T follicular helper cell (primary cell): ENCODE results near the gene GRIN2A.

Source experiments
- DNase-seq: peaks from one replicate; pipeline ENCODE4 v3.0.0-alpha.2; 2020; ENCODE audit warnings: low read depth

The GRIN2A gene

DNA sequence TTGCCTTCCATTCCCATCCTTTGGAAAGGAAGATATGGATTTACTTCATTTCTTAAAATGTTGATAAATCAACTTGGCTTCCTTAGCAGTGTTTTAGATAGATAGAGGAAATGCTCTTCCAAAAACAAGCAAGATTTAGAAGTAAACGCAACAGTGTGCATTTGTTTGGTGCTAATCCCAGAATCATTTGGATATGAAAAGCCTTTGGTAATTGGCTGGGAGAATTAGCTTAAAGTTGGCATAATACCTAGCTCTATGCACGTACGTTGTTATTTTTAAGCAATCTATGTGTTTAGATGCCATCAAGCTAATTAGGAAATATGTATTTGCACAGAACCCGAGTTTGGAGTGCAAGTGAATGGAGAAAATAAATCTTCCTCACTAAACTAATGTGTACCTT lies 415.3 kb downstream of the GRIN2A start:
- no peak for DNase-seq

DNA sequence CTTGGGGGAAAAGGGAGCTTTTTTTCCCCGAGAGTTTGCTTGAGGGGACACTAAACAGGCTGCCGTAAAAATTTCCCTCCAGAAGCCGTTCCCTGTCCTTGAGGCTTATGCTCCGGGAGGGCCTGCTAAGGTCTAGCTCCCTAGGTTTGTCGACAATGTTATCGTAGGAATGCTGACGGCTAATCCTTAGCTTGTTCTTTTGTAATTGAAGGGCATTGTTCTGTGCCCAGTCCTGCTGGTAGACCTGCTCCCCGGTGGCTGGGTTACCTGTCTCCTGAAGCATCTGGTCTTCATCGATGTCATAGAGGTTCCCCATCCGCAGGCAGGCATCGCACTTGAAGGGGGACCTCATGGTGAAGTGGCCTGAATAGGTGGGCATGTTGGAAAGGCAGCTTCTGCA lies 418.7 kb downstream of the GRIN2A start:
- DNase-seq: no peak

- DNase-seq: no peak
These were observed 420.4 kb downstream of the GRIN2A start for GRCh38 chr16:9761870-9762269.

DNA sequence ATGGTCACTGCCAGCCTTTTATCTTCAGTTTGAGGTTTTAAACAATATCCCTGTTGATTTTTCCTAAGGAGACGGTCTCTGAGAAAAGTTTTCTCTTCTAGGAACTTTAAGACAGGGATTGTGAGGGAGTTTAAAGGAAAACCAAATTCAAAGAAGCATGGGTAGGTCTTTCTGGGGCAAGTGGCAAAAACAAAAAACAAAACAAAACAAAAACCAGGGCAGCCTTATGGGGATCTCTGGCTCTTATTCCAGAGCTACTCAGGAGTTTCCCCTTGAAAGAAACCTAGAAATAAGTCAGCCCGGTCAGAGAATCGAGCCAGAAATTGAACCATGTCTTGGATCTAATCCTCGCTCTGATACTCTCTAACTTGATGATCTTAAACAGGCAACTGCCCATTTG lies 424.5 kb downstream of the GRIN2A start:
- DNase-seq: no peak

DNA sequence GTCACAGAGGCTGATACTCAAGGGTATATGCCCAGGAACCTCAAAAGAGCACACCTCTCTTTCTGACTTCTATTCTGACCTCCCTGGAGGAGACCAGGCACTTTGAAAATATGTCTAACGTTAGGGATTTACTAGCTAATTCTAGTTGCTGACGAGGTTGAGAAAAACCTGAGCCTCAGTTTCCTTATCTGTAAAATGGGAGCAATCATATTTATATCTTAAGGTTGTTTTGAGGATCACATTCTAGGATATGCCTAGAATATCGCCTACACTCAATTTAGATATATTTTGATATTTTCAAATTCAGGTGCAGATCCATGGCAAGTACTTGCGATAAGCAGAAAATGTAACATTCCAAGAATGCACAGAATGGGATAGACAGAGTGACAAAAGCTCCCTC lies 425.8 kb downstream of the GRIN2A start:
- no peak for DNase-seq

DNA sequence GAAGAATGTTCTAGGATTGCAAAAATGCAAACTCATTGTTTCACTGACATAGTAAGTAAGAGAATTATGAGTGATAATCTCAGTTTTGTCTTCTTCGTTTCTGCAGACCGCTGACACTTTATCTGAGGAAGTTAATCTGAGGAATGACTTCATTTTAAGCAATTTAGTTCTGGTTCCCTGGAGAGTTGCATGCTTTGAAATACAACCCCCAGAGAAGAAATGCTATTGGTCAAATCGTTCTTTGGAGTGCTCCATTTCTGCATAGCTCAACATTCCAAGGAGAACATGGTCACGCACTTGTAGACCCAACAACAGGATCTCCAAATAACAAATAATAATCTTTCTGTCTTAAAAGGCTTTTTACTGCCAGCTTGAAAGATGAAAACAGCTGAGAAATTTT lies 427.1 kb downstream of the GRIN2A start:
- DNase-seq: no peak

DNA sequence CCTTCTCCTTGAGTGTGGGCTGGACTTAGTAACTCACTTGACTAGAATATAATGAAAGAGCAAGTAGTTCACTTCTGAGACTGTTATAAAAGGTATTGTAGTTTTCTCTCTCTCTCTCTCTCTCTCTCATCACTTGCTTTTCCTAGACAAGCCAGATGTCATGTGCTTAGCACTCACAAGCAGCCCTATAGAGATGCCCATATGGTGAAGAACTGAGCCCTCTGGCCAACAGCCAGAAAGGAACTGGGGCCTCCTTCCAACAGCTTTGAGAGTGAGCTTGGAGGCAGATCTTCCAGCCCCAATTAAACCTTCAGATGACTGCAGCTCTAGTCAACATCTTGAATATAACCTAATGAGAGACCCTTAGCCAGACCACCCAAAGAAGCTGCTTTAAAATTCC lies 440.5 kb downstream of the GRIN2A start:
- no peak for DNase-seq

- DNase-seq: no peak
These were observed 442.9 kb downstream of the GRIN2A start for GRCh38 chr16:9739301-9739700.

DNA sequence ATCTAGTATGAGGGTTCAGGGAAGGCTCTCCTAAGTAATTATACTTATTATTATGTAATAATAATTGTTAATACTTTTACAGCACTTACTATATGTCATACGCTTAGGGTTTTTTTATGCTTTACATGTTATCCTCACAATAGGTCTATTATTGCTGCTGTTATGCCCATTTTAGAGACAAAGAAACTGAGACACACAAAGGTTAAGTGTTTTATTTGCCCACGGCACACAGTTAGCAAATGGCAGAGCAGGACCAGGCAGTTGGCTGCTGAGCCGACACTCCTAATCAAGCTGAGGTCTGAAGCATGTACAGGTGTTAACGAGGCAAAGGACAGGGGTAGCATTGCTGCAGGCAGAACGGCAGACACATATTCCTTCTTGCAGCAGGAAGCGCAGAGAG lies 443.5 kb downstream of the GRIN2A start:
- DNase-seq: no peak

DNA sequence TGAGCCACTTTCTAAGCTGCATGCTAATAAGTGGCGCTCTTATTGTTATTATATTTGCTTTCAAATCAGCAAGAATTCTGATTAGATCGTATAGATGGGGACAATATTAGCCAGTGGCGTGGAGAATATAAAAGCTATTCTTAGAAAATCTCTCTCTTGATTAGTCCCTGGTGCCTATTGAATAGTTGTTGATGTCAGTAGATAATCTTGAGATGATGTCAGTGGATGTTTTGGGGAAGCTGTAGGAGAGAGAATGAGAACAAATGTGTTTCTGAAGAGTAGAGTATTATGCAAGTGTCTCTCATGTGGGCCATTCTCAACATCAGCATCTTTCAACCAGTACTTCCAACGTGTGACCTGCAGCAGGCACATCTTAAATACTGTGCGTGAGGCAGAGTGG lies 445.7 kb downstream of the GRIN2A start:
- DNase-seq: no peak

DNA sequence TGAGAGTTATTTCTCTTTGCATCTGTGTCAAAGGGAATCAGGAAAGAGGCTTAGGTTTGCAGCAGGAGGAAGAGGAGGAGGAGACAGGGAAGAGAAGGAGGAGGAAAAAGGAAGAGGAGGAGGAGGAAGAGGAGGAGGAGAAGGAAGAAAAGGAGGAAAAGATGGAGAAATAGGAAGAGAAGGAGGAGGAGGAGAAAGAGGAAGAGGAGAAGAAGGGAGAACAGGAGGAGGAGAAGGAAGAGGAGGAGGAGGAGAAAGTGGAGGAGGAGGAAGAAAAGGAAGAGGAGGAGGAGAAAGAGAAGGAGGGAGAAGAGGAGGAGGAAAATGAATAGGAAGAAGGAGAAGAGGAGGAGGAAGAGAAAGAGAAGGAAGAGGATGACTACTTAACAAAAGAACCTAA lies 459.1 kb downstream of the GRIN2A start:
- DNase-seq: no peak

DNA sequence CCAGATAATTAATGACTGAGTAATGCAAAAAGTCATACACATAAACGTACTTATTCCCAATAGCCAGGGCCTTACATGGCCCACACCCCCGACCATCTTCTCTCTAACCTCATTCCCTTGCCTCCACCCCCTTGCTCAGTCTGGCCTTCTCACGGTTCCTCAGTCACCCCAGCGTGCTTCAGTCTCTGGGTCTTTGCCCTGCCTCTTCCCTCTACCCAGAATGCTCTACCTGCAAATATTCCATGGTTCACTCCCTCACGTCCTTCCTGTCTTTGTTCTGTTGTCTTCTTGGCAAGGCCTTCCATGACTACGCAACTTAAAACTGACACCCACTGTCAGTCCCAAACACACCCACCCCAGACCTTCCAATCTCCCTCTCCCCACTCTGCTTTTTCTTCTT lies 468.3 kb downstream of the GRIN2A start:
- no peak for DNase-seq

DNA sequence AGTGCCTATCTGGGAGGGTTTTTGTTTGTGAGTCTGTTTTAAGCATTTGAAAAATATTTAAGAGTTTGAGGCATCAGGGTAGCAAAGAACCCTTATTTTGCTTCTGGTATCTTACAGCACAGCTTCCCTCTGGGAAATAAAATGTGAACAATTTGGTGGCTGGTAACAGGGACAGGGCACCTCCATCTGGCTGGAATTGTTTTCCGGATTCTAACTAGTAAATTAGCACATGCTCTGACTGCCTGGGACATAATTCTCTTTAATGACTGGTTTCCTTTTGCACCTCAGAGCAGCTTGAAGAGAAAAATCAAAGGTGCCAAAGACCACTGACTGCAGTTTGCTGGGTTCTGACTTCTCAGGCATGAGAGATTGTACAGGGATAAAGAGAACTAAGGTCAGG lies 469.1 kb downstream of the GRIN2A start:
- no peak for DNase-seq

DNA sequence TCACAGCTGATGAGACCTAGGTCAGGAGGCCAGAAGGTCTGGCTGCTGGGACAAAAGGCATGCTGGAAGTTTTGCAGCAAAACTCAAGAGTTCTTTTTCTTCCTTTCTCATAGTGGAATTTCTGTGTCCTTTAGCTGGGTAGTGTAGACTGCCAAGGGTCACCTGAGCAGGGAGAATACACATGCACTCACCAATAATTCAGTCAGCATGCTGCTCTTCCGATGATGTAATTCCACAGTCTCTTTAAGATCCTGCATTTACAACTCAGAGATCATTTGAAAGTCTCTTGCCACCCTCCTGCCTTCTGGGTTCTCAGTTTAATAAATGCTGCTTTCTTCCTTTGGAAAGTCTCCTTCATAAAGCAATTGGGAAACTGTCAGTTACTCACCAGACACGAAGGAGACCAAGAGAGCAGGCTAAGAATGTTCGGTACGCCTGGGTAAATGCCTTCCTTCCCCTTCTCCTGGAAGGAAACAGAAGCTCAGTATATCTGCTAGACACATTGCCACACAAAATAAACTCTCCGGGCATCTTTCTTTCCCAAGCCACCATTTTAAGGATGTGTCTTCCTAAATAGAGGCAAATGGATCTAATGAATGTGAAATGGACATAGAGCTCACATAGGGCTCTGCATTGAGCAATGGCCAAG lies 473.1 kb downstream of the GRIN2A start:
- no peak for DNase-seq

DNA sequence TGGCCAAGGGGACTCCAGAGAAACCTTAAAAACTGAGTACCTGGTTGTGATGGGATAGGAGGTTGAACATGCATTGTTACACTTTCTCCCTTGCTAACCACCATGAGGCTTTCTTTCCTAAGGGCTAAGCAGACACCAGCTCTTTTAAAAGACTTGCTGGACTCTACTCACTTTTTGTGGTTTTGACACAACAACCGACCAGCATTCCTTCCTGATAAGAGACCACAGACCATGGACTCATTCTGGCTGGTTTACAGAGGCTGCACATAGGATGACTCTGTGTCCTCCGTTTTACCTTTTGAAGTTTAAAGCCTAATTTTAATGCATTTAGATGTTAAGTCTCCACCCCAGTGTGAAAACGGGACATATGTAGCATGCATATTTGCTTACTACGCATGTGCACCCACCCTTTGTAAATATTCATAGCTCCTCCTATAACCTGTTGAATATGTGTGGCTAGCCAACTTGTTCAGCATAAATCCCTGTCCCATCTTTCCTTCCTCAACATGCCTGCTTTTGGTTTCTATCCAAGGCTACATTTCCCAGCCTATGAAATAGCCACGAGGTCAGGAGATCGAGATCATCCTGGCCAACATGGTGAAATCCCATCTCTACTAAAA lies 475.9 kb downstream of the GRIN2A start:
- DNase-seq: no peak

GRCh38 chr16:9703731-9704130 lies 478.5 kb downstream of the GRIN2A start:
- DNase-seq: no peak
